Measurements from ENCODE around the gene CDC34.

Gene CDC34

GRCh38 chr19:498977-499623 is 32.5 kb upstream of the CDC34 start:
- H3K4me3 ChIP-seq (ENCODE audit: low read depth, low read length): no peak overlapping the region
- no peak for TF ChIP-seq CTCF (IDR thresholded peaks at IDR 0.05; ENCODE audit: low read depth, low read length)

GRCh38 chr19:501646-502045 is 29.9 kb upstream of the CDC34 start:
- TF ChIP-seq CTCF (IDR thresholded peaks at IDR 0.05; ENCODE audit: low read depth, low read length): no peak
- H3K4me3 ChIP-seq (ENCODE audit: low read depth, low read length): no peak overlapping the region

GRCh38 chr19:504616-505015 is 26.9 kb upstream of the CDC34 start:
- TF ChIP-seq CTCF (IDR thresholded peaks at IDR 0.05; ENCODE audit: low read depth, low read length): no peak
- no peak overlapping the region for H3K4me3 ChIP-seq (ENCODE audit: low read depth, low read length)

GRCh38 chr19:506404-507285 is 24.9 kb upstream of the CDC34 start:
- TF ChIP-seq CTCF (IDR thresholded peaks at IDR 0.05; ENCODE audit: low read depth, low read length): peak; percentile 85
- peak overlapping the region; percentile 87 for H3K4me3 ChIP-seq (ENCODE audit: low read depth, low read length)

GRCh38 chr19:507286-508203 is 24.0 kb upstream of the CDC34 start, which contains the start of gene TPGS1:
Gene TPGS1 (plus strand): TSS chr19:507497. CDS start chr19:507507, 10 bp downstream.
- no peak for TF ChIP-seq CTCF (IDR thresholded peaks at IDR 0.05; ENCODE audit: low read depth, low read length)
- peak within 1 kb of the TSS; percentile 87 for H3K4me3 ChIP-seq (ENCODE audit: low read depth, low read length)

GRCh38 chr19:508204-509150 is 23.1 kb upstream of the CDC34 start:
- peak overlapping the region; percentile 87 for H3K4me3 ChIP-seq (ENCODE audit: low read depth, low read length)
- TF ChIP-seq CTCF (IDR thresholded peaks at IDR 0.05; ENCODE audit: low read depth, low read length): no peak
